ENCODE data around the gene FADS2.

FADS2 gene

DNA sequence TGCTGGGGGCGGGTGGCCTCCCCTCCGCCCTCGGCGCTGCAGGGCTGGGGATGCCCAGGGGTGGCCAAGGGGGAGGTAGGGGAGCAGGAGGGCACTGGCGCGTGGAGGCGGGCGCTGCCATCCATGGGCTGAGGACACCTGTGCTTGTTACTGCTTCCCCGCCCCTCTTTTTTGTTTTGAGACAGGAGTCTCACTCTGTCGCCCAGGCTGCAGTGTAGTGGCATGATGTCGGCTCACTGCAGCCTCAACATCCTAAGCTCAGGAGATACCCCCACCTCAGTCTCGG, 63.9 kb downstream of the FADS2 start:
- Histone ChIP-seq H3K4me3 (replicated peaks; ENCODE audit: low read depth, low read length) (peak overlapping the region; percentile 75), H3K27me3 (replicated peaks; ENCODE audit: control insufficient read depth, insufficient read depth, low read length) (no peaks in the 10 kb centered on the region; the same call in 1 of the 2 replicates), H3K36me3 (ENCODE audit: control insufficient read depth, insufficient read depth, low read length) (no peaks in the 10 kb centered on the region)
- no peak for DNase-seq (ENCODE audit: extremely low read depth, insufficient read length)
- TF ChIP-seq CTCF (IDR thresholded peaks at IDR 0.05; ENCODE audit: insufficient read depth, low read length, poor library complexity, severe bottlenecking), result peak; percentile 28

GRCh38 chr11:61893981-61894380, 65.9 kb downstream of the FADS2 start:
- H3K27me3 ChIP-seq (replicated peaks; ENCODE audit: control insufficient read depth, insufficient read depth, low read length), result no peaks in the 10 kb centered on the region; the same call in 1 of the 2 replicates
- no peak for TF ChIP-seq CTCF (IDR thresholded peaks at IDR 0.05; ENCODE audit: insufficient read depth, low read length, poor library complexity, severe bottlenecking)
- no peaks in the 10 kb centered on the region for H3K36me3 ChIP-seq (ENCODE audit: control insufficient read depth, insufficient read depth, low read length)
- DNase-seq (ENCODE audit: extremely low read depth, insufficient read length), result no peak
- H3K4me3 ChIP-seq (replicated peaks; ENCODE audit: low read depth, low read length), result no peak overlapping the region

DNA sequence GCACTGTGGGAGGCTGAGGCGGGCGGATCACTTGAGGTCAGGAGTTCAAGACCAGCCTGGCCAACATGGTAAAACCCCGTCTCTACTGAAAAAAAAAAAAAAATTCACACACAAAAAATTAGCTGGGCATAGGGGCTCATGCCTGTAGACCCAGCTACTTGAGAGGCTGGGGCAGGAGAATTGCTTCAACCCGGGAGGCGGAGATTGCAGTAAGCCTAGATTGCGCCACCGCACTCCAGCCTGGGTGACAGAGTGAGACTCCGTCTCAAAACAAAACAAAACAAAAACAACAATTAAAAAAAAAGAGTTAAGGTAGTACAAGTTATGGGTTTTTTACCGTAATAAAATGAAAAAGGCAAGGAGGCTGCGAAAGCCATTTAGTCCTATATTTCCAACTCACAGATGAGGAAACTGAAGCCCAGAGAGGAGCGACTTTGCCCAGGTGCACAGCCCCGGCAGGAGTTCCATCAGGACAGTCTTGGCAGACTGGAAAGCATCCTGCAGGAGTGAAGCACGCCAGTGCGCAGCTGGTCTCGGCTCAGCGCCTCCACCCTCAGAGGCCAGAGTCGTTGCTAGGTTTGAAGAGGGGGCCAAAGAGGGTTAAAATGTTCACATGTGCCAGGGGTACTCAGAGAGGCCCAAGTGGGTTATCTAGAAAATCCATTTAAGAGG, 67.1 kb downstream of the FADS2 start:
- H3K36me3 ChIP-seq (ENCODE audit: control insufficient read depth, insufficient read depth, low read length), result no peaks in the 10 kb centered on the region
- DNase-seq (ENCODE audit: extremely low read depth, insufficient read length), result no peak

DNA sequence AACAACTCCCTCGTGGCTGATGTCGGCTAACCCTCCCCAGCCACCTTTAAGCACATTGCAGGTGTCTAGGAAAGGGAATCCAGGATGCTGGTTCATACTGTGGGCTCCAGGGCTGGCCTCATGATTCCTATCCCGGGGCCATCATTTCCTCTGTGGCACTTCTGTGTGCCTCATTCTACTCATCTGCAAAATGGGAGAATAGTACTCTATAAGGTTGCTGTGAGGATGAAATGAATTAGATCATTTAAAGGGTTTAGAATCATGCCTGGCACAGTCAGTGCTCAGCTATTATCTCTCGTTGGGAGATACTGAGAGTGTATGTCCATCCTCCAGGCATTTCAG, 67.6 kb downstream of the FADS2 start:
- H3K4me3 ChIP-seq (replicated peaks; ENCODE audit: low read depth, low read length), result no peak overlapping the region
- no peak for TF ChIP-seq CTCF (IDR thresholded peaks at IDR 0.05; ENCODE audit: insufficient read depth, low read length, poor library complexity, severe bottlenecking)
- no peak for DNase-seq (ENCODE audit: extremely low read depth, insufficient read length)

More for the DNA sequence above, 67.1 kb downstream of the FADS2 start:
- no peaks in the 10 kb centered on the region; the same call in 1 of the 2 replicates for H3K27me3 ChIP-seq (replicated peaks; ENCODE audit: control insufficient read depth, insufficient read depth, low read length)
- TF ChIP-seq CTCF (IDR thresholded peaks at IDR 0.05; ENCODE audit: insufficient read depth, low read length, poor library complexity, severe bottlenecking), result no peak
- no peak overlapping the region for H3K4me3 ChIP-seq (replicated peaks; ENCODE audit: low read depth, low read length)

GRCh38 chr11:61896665-61897386, 68.7 kb downstream of the FADS2 start:
- peaks cover 1% of the 10 kb centered on the region; the same call in 1 of the 2 replicates for H3K27me3 ChIP-seq (replicated peaks; ENCODE audit: control insufficient read depth, insufficient read depth, low read length)
- TF ChIP-seq CTCF (IDR thresholded peaks at IDR 0.05; ENCODE audit: insufficient read depth, low read length, poor library complexity, severe bottlenecking), result no peak
- no peak overlapping the region for H3K4me3 ChIP-seq (replicated peaks; ENCODE audit: low read depth, low read length)

More for the DNA sequence above, 67.6 kb downstream of the FADS2 start:
- Histone ChIP-seq H3K36me3 (ENCODE audit: control insufficient read depth, insufficient read depth, low read length) (no peaks in the 10 kb centered on the region), H3K27me3 (replicated peaks; ENCODE audit: control insufficient read depth, insufficient read depth, low read length) (no peaks in the 10 kb centered on the region; the same call in 1 of the 2 replicates)

More at GRCh38 chr11:61896665-61897386, 68.7 kb downstream of the FADS2 start:
- no peak for DNase-seq (ENCODE audit: extremely low read depth, insufficient read length)
- H3K36me3 ChIP-seq (ENCODE audit: control insufficient read depth, insufficient read depth, low read length), result no peaks in the 10 kb centered on the region

Measured in GM06990 (cell line).